Inflammatory macrophage treated with lipopolysaccharide for 1 hour (primary cell): ENCODE data around the gene IER5L.
A peak's percentile ranks its signal among the peaks of the same experiment; 100 is the strongest.

ENCODE experiments used
- DNase-seq, 2 donors: peaks; one replicate each; pipeline ENCODE4 v3.0.0-alpha.2; 2020 to 2022

Gene IER5L

DNA sequence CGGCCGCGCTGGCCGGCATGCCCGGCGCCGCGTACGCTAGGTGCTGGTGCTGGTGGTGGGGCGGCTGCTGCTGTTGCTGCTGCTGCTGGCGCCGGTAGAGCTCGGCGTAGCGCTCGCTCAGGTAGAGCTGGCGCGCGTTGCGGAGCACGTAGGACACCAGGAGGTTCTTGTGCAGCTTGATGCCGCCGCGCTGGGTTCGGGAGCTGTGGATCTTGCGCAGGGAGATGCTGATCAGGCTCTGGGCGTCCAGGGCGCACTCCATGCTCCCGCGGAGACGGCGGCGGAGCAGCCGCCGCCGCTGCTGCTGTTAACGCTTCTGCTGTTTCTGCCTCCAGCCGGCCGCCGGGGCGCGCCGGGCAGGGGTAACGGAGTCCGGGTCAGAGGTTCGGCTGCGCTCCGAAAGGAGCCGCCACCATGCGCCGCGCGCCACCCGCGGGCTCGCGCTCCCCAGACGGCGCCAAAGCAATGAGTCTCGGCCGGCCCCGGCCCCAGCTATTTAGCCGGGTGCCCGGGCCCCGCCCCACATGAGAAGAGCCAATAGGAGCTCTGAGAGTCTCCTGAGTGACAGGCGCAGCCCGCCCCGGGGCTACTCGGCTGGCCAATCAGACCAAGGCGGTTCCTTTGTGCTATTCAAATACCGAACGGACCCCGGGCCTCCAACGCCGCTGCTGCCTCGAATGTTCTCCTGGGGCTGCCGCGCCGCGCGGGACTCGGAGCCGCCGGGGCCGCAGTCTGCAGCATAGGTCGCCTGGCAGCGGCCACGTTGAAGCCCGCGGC, at the start of gene IER5L:
IER5L (minus strand) TSS at position 471 of the 777 bp plus-strand sequence; CDS start at position 262, 209 bp downstream.
- DNase-seq = peak; percentile 90 to 98

DNA sequence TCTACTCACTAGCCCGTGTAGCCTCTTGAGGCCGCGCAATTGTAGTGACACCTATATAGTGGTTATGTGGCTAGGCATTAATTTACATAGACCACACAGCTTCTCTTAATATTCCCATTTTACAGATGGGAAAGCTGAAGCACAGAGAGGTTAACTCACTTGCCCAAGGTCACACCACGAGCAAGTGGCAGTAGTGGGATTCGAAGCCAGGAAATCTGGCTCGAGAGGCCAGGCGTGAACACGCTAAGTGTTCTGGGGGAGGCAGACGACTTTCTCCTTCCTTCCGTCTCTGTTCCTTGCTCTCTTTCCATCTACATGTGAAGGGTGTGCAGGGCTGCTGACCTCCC, 49.8 kb upstream of the IER5L start:
- DNase-seq = no peak

DNA sequence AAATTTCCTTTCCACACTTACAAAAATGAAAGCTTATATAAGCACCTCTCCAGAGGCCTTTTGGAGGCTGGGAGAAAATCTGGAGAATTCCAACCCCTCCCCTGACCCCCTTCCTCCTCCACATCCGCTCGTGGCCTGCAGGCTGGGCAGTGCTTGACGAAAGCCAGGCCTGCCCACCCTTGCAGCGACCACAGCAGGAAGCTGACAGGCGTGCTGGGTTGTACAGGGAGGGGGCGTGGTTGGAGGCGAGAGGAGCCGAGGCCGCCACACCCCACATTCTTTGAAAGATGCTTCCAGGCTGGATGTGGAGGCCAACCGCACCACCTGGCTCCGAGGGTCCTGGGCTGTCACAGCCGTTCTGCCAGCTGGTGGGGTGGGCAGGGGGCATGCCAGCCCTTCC, 47.8 kb upstream of the IER5L start:
- peak; percentile 69 to 79 for DNase-seq

DNA sequence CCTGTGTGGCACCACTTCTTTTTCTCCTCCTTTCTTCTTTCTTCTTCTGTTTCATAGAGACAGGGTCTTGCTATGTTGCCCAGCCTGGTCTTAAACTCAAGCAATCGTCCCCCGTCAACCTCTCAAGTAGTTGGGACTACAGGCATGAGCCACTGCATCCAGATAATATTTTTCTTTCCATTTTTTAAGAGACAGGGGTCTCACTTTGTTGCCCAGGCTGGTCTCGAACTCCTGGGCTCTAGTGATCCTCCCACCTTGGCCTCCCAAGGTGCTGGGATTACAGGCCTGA, 47.4 kb upstream of the IER5L start:
- DNase-seq = no peak

DNA sequence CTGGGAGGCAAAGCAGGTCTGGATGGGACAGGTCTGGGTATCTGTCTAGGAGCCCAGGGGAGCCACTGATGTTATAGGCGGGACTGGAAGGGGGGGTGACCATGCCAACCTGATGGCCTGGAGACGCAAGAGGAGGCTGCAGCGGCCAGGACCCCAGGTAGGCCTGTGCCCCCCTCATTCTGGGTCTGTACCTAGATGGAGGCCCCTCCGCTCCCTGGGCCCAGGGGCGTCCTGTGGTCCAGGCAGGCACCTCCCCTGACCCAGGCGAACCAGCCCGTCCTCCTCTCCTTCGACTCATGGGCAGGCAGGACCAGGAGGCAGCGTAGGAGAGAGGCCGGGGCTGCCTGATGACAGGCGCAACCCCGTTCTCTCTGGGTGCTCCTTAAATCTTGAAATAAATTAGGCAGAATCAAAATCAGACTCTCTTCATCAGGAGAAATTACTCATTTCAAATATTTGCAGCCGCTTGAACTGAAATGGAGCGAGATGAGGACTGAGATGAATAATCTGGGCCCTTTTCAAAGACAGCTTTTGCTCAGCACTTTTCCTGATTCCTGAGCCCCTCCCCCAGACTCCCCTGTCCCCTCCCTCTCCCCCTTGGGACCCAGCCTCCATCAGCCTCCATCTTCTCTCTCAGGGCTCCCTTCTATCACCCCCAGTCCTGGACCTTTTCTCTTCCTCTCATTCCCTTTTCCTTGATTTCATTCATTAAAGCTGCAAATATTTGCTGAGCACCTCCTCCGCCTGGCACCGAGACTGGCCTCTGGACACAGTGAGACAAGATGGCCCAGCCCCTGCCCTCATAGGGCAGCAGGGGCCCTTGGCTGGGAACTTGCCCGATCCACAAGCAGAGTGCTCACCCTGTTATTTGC, 46.8 kb upstream of the IER5L start:
- no peak for DNase-seq

DNA sequence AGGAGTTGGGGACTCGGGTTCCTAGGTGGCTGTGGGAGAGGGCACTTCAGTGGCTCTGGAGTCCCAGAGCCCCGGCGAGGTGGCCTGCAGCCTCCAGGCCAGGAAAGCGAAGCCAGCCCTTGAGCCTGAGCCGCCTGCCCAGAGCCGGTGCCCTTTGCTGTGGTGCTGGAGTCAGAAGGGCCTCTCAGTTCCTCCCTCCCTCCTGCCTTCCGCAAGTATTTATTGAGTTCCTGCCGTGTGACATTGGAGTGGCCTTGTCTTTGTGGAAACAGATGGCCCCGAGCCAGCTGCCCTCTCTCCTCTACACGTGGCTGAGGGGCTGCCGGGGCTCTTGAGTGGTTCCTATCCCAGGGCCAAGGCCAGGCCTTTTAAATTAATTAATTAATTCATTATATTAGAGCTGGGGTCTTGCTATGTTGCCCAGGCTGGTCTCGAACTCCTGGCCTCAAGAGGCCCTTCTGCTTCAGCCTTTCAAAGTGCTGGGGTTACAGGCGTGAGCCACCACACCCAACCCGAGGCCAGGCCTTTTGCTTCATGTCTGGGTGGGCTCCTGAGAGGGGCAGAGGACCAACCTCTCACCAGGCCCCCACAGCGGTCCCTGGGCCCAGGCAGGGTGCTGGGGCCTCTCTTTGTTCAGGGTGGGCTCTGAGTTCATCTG, 45.6 kb upstream of the IER5L start:
- no peak for DNase-seq

DNA sequence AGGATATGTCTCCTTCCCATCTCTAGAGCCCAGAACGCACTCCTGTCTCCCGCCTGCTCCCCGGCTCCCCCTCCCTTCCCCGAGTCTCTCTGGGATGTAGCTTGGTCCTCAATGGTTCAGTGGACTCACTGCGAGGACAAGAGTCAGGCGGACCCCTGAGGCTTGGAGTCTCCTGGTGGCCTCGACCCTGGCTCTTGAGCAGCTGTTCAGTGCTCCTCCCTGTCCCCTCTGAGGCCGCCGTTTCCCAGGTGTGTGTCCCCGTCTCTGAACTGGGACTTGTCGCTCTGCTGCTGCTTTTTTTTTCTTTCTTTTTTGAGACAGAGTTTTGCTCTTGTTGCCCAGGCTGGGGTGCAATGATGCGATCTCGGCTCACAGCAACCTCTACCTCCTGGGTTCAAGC, 44.8 kb upstream of the IER5L start:
- DNase-seq = no peak

DNA sequence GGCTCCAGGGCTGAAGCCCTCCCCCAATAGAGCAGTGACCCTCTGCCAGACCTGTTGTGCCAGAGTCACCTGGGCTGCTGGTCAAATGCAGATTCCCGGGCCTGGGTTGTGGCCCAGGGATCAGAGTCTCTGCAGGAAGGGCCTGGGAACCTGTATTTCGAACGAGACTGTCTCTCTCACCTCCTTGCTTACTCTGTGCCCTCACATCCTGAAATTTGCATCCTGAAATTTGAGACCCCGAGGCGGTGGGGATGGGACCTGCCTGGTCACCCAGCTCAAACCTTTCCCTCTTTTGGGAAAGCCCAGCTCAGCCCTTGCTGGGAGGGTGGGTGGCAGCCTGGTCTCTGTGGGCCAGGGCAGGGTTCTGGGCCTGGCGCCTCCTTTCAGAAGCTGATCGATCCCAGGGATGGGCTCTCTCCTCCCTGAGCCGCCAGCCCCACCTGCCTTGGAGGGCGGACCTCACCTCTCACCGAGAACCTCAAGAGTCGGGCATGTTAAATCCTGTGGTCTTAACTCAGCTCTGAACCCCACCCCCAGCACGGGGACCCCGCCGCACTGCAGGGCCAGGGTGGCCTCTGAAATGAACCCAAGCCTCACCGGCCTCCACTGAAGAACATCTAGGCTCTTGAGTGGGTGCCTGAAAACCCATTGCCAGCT, 44.0 kb upstream of the IER5L start:
- DNase-seq = no peak

DNA sequence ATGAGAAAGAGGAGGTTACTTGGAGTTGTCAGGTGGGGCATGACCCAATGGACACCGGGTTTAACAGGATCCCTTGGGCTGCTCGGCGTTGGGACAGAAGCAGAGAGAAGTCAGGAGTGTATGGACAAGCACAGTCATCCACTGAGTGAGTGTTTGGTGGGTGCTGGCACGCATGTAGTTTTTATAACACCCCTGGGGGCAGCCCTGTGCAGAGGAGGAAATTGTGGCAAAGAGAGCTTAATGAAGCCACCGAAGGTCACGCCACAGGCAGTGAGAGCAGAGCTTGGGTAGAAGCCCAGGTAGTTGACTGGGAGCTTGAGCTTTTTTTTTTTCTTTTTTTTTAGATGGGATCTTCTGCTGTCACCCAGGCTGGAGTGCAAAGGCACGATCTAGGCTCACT, 43.2 kb upstream of the IER5L start:
- no peak for DNase-seq

DNA sequence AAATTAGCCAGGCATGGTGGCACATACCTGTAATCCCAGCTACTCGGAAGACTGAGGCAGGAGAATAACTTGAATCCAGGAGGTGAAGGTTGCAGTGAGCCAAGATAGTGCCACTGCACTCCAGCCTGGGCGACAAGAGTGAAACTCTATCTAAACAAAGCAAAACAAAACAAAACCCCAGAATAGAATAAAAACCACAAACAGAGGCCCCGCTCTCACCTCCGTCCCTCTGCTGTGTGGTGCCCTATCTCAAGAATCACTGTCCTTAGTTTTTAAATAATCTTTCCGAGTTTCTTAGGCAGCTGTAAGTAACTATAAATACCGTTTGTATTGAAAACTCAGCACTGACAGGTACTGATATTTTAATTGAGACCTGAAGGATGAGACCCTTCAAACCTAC, 42.7 kb upstream of the IER5L start:
- DNase-seq = no peak

DNA sequence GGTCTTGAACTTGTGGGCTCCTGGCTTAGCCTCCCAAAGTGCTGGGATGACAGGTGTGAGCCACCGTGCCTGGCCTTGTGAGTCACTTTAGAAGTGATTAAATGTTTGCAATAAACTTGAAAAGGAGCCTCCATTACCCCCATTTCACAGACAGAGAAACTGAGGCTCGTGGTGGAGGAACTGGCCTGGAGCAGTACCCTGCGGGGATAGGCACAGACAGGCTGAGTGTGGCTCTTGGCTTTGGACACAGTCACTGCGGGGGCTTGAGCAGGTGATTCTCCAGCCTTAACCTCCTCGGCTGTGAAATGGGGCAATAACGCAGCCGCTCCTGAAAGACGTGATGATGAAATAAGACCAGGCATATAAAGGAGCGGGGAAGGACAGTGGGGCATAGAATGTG, 40.9 kb upstream of the IER5L start:
- DNase-seq = no peak

DNA sequence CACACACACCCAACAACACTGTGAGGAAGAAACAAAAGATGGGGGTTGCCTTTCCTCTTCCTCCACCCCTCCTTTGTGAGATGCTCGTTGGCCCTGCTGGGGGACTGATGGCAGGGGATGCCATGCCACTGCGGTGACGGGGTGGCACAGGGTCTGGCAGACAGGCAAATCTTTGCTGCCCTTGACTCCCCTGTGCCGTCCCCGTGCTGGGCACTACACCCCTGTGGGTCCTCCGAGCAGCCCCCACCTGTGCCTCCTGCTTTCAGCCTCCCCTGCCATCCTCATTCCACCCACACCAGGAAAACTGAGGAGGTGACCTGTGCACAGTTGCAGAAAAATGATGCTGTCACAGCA, 40.2 kb upstream of the IER5L start:
- no peak for DNase-seq

DNA sequence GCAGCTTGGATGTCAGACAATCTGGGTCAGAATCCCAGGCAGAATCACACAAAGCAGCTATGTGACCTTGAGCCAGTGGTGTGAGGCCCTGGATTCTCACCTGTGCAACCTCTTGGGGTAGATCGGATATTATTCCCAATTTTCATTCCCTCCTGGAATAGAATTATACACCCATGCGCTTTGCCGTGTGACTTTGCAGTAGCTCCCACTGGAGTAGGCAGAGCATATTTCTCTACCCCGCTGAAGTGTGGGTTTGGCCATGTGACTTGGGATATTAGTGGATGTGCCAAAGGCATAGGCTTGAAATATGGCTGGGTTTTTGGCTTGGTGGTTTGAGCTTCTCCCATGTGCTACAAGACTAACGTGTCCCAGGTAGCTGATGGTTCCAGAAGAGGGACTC, 35.5 kb upstream of the IER5L start:
- no peak for DNase-seq

DNA sequence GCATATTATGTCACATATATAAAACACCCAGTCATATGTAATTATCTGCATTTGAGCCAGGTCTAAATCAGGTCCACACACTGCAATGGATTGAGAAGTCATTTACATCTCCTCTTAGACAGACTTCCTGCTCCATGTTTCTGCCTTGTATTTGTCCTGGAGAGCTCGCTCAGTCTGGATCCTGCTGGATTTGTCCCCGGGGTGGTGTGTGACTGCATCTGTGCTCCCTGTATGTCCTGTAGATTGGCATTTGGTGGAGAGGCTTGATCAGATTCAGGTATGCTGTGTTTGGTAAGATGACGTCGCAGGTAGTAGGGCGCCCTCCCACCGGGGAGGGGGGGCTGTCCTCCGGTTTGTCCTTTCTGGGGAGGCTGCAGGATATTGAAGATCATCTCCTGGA, 33.6 kb upstream of the IER5L start:
- no peak for DNase-seq

DNA sequence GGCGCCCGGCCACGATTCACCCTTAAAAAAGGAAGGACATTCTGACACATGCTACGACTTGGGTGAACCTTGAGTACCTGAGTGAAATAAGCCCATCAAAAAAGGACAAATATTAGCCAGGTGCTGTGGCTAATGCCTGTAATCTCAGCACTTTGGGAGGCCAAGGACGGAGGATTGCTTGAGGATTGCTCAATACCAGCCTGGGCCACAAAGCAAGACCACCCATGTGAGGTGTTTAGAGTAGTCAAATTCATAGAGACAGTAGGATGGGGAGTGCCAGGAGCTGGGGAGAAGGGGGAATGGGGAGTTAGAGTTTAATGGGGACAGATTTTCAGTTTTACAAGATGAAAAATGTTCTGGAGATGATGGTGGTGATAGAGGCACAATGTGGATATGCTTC, 32.1 kb upstream of the IER5L start:
- no peak for DNase-seq

DNA sequence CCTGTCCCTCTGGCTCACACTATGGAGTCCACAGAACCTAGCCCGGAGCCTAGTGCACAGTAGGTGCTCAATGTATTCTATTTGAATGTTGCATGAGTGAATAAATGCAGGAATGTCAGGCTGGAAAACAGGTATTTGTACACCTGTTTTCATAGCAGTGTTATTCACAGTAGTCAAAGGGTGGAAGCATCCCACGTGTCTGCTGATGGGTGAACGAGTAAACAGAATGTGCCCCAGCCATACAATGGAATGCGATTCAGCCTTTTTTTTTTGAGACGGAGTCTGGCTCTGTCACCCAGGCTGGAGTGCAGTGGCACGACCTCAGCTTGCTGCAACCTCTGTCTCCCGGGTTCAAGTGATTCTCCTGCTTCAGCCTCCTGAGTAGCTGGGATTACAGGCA, 31.5 kb upstream of the IER5L start:
- no peak for DNase-seq

DNA sequence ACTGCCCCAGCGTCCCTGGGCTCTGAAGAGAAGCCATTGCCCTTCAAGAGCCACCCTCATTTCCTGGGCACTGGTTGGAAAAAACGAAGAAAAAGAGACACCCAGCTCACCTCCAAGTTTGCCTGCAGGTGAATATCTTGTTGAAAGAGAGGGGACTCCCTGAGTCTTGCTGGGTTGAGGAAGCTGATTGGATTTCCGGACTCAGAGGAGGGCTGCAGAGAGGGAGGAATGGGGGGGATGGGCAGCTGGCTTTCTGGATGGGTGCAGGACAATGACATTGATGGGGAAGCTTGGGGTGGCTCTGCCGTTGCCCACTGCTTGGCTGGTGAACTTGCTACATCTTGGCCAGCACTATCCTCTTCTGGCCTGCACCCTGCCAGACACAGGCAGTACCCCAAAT, 31.0 kb upstream of the IER5L start:
- no peak for DNase-seq

DNA sequence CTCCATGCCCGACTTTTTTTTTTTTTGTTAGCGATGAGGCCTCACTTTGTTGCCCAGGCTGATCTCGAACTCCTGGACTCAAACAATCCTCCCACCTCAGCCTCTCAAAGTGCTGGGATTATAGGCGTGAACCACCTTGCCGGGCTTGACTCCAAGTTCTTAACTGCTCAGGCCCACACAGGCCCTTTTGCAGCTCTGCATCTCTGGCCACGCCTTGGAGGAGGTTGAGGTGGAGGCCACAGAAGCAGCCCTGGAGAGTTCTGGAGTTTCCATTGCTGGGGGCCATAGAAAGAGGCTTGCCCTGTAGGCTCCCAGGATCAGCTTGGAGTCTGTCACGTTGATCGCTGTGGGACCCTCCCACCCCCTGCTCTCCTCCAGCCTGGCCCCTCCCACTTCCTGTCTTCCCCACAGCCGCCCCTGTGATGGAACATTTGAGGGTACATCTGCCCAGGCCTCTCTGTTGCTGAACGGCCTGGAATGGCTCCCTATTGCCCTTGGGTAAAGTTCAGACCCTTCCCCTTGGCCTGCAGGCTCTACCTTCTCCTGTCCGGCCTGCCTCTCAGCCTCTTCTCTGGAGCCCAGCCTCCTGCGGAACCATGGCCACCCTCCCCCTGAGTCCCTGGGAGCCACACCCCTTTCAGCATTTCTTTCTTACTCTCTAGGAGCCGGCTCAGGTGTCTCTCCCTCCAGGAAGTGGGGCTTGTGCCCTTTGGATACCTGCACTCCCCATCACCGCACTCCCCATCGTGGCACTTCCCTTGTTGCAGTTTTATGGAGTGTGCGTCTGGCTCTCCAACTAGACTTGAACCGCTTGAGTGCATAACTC, 30.4 kb upstream of the IER5L start:
- DNase-seq = no peak

DNA sequence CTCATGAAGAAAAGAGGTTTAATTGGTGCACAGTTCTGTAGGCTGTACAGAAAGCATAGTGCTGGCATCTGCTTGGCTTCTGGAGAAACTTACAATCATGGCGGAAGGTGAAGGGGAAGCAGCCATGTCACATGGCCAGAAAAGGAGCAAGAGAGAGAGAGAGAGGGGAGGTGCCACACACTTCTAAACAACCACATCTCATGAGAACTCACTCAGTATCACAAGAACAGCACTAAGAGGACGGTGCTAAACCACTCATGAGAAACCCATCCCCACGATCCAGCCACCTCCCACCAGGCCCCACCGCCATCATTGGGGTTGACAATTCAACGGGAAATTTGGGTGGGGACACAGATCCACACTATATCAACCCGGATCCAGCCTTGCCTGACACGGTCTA, 28.8 kb upstream of the IER5L start:
- DNase-seq = no peak

DNA sequence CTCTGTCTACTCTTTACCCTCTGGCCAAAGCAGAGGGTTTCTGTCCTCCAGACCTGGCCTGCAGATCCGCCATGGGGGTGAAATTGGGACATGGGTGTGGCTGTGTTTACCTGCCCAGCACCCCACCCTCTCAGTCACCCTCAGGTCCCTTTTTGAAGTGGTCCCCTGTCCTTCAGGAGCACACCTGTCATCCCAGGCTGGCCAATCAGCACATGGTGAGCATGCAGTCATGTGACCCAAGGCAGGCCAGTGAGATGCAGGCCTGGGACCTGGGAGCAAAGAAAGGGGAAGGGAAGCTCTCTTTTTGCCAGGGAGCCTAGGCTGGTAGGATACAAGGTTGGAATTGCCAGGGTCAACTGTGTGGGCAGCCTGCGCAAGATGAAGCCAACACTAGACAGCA, 28.3 kb upstream of the IER5L start:
- no peak for DNase-seq

DNA sequence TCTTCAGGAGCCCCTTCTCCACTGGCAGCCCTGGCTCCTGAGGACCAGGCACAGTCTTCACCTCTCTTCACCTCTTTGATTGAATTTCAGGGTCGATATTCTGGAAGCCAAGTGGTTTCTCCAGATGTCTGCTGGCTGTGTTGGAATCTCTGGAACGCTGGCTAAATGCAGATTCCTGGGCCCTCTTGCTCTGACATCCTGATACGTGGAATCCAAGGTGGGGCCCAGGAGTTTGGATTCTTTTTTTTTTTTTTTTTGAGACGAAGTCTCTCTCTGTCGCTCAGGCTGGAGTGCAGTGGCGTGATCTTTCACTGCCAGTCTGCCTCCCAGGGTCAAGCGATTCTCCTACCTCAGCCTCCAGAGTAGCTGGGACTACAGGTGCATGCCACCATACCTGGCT, 26.8 kb upstream of the IER5L start:
- no peak for DNase-seq

DNA sequence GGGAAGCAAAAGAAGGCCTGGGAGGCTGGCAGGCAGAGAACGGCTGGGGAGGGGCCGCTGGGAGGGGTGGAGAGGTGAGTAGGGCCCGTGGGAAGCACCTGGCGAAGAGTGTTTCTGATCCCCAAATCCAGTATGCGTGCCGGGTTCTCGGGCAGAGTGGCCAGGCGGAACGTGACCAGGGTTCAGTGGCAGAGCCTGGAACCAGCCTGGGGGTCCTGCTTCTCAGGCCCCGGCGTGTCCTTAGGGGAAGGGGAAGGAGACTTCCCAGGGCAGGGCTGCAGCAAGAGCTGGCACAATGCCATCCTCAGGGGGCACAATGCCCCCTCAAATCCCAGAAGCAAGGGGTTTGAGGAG, 25.5 kb upstream of the IER5L start:
- DNase-seq = no peak
